ENCODE results near the gene ARMH3.

DNA sequence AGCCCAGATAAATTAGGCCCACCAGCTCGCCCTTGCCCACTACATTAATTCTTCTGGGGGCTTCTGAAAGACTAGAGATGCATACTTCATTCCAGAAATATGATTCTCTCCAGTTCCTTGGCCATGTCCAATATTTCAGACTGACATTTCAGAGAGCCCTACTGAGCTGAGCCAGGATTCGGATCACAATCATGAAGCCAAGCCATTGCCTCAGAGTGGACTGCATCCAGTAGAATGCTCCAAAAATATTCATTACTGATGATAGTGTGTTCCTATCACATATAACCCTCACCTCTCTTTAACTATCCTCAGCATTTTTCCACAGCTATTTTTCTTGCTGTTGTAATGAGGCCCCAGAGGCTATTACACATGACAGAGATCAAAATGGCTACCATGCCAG is 38.7 kb downstream of the ARMH3 start:
- TF ChIP-seq, protein P1, sequence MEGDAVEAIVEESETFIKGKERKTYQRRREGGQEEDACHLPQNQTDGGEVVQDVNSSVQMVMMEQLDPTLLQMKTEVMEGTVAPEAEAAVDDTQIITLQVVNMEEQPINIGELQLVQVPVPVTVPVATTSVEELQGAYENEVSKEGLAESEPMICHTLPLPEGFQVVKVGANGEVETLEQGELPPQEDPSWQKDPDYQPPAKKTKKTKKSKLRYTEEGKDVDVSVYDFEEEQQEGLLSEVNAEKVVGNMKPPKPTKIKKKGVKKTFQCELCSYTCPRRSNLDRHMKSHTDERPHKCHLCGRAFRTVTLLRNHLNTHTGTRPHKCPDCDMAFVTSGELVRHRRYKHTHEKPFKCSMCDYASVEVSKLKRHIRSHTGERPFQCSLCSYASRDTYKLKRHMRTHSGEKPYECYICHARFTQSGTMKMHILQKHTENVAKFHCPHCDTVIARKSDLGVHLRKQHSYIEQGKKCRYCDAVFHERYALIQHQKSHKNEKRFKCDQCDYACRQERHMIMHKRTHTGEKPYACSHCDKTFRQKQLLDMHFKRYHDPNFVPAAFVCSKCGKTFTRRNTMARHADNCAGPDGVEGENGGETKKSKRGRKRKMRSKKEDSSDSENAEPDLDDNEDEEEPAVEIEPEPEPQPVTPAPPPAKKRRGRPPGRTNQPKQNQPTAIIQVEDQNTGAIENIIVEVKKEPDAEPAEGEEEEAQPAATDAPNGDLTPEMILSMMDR (conservative IDR thresholded peaks at IDR 0.05), result no peak
- TF ChIP-seq ZFX (IDR thresholded peaks at IDR 0.05), result no peak

All from C4-2B (cell line).